NCI-H146 treated with DMSO at 0.1 percent for 48 hours (cell line): ENCODE data around the gene PPOX.

ENCODE experiments used
- DNase-seq: peaks from one replicate; lab custom pipeline; 2025; ENCODE audit not compliant: unreplicated experiment; lab: John Stamatoyannopoulos, UW

PPOX gene

DNA sequence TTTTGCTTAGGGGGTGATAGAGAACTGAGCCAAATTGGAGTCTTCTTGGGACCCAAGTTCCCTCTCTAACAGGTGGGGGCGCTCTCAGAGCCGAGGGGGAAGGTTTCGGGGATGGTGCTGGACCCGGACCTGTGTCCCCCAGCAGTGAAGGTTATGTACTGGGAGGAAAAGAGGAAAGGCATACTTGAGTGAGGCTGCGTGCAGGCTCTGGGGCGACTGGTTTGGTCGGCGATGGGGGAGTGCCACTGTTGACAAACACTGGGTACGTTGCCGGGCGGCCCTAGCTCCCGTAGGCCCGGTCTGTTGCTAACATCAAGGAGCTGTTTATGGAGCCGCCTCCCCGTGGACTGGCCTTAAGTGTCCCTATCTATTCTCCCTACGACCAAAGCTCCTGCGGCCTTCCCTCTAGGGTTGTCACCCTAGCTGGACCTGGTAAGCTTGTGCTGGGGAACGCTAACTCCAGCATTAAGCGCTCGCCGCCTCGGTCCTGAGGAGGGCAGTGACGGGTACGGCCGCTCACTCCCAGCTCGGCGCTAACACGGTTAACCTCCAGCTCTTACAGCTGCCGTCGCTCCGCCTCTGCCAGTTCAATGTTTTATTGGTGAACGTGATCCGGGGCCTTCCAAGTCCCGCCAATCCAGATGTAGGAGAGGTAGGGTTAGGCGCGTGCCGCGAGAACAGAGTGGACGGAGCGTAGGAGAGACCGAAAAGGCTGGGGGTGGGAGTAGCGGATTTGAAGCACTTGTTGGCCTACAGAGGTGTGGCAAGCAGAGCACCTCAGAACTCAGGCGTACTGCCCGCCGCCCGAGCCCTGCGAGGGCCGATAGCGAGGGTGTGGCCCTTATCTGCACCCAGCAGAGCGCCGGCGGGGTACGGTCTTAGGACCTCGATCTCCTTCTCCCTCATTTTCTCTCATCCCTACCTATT lies at the start of gene PPOX:
PPOX (plus strand) TSS at position 685 of the 927 bp plus-strand sequence. CDS start 422 bp downstream, outside the sequence.
- peak; percentile 97 for DNase-seq

DNA sequence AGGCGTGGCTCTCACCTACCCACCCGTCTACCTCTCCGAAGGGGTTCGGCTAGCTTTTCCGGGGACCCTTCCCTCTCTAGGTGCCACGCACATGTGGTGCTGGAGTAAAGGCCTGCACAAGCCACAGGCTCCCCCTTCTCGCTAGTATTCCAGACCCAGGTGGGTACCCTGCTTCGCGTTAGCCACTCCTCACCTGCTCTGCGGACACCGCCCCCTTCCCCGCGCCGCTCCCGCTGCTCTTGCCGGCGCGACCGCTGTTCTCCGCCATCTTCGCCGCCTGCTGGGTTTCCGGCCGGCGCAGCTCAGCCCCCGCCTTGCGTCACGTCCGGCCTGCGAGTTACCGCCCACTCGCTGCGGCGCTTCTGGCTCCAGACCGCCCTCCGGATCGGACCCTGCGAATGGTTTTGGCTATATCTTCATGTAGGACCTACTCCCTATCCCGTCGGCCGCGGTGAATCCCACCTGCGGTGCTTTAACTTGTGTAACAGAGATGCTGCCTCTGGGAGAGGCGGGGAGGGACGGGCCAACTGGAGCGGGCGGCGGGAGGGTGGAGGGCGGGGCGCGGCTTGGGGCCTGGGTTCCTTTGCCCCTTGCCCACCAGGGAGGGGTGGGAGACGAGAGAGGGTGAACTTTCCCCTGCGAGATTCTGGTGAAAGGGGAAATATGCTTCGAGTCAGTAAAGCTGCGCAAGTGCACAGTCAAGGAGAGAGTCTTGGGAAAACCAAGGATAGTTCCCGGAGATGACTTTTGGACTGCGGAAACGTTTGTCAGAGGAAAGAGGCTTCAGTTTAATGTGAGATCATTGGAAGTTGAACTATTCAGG lies 48.3 kb upstream of the PPOX start, which contains the start of the genes NIT1 and PFDN2:
NIT1 (plus strand) TSS at position 347 of the 823 bp plus-strand sequence; CDS start at position 419, 72 bp downstream.
PFDN2 (minus strand) TSS at position 279 of the 823 bp plus-strand sequence; CDS start at position 268, 11 bp downstream.
- DNase-seq = peak; percentile 71

DNA sequence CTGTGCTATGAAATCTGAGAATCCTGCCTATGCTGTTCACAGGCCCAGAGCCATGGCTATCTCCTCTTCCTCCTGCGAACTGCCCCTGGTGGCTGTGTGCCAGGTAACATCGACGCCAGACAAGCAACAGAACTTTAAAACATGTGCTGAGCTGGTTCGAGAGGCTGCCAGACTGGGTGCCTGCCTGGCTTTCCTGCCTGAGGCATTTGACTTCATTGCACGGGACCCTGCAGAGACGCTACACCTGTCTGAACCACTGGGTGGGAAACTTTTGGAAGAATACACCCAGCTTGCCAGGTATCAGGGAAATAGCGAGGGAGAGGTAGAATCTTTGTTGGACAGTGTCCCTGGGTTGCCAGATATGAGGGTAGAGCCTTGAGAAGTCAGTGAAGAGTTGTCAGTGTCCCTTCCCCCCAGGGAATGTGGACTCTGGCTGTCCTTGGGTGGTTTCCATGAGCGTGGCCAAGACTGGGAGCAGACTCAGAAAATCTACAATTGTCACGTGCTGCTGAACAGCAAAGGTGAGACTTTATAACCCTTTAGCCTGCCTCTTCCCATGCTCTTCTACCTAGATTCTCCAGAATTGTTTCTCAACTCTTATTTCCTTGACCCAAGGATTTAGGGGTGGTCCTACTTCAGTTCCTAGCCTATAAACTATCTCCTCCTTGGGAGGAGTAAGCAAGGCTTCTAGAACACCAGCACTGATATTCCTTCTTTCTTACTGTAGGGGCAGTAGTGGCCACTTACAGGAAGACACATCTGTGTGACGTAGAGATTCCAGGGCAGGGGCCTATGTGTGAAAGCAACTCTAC lies 46.9 kb upstream of the PPOX start:
- no peak for DNase-seq

DNA sequence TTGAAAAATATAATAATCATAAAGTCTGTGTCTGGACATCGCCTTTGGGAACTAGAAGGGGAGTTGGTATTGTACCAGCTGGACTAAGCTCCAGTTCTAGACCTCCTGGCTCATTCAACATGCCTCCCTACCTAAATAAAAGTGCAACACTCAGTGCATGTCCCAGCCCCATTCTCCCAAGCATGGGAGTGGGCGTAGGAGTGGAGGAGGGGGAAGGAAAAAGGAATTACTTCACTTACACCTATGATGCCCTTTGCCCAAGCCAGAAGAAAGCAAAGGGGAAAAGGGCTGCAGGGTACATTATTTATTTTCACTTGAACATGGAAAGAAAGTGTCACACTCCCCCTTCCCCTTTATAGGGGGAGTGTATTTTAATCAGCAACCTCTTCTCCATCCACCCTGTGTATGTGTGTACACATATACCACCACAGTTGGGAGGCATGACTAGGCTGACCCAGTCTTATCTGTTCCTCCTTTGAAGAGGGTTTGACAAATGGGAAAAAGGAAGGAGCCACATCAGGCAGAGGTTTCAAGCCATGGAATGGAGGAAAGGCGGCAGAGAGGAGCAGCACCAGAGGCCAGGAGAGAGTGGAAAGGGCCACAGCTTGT lies 45.1 kb upstream of the PPOX start:
- no peak for DNase-seq

DNA sequence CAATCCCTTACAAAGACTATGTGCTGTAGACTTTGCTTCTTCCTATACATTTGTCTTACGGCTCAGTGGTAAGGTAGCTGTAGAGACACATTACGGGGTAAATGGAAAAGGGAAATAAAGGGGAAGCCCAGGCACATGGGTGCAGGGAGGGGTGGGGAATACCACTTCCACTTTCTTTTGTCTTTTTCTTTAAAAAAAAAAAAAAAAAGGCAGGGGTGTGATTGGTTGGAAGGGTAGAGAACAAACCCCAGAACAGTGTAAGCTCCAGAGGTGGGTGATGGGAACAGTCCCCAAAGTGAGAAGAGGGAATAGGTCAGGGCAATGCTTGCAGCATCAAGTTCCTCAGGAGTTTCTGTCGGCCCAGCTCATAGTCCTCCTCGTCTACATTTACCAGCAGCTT lies 44.4 kb upstream of the PPOX start:
- no peak for DNase-seq

DNA sequence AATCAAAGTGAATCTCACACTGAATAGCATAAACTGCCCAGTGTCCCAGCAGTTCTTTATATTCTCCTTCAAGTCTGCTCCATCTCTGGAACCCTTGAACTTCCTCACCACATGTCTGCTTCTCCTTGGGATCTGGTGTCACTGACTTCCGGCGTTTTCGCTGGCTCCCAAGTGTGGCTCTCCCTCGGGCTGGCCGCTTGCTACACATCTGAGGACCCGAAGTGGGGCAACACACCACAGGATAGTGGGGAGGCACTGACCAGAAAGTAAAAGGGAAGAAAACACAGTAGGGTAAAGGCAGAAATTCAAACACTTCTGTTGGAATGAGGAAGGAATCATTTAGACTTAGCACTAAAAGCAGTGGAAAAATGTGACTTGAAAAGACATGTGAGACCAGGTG lies 43.3 kb upstream of the PPOX start:
- no peak for DNase-seq

DNA sequence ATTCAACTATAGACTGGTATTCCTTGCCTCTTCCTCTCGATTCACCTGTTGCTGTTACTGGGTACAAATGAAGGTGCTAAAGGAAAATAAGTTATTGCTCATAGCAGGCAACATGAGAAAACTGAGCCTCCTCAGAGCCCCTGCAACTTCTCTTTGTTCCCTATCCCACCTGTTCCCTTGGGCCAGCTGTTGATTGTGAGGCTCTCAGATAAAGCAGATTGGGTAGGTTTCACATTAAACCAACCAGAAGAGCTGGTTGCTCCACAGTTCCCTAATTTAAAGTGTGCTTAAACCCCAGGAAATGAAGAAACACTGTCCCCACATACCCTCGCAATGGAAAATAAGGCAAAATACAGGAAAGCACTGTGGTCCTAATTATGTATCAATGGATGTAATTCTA lies 38.6 kb upstream of the PPOX start:
- no peak for DNase-seq

DNA sequence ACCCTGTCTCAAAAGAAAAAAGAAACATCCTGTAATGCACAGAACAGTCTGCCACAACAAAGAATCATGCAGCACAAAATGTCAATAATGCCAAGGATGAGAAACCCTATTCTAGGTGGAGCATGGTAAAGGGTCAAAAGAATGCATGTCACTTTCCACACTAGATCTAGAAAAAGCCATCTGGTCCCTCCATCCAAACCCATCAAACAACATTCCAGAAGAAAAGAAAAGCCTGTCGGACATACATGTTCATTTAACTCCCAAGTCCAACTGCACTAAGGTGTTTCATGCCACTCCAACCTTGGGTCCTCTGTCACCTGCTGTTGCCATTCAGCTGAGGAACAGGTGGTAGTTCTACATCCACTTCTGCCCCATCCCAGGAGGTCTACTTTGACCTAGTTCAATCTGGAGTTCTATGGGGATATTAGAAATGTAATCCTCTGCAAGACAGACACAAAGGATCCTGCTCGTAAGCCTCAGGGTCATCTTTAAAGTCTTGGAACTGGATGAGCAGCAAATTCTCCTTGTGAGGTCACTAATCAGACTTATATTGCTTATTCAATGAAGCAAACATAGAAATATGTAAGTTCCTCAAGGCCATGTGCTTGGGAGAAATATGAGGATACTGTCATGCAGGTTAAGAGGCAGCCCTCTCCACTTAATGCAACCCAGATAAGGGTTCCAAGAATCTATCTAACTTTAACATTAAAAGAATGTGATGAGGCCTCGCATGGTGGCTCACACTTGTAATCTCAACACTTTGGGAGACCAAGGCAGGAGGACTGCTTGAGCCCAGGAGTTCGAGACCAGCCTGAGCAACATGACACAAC lies 37.4 kb upstream of the PPOX start:
- no peak for DNase-seq

DNA sequence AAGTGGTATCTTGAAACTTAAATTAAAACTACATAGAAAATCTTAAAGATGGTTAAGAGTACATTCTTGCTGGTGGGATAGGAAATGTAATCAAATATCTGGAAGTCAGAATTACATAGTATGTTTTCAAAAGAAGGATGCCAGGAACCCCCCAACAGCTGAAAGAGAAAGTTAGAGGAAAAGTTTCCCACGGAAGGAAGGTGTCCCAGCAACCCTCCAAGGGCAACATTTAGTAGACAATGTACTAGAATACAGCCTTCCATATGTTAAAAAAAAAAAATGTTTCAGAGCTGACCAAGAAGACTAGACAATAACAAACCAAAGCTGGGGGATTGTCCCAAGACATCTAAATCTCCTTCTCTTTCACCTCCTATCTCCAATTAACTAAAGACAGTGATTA lies 36.0 kb upstream of the PPOX start:
- no peak for DNase-seq

DNA sequence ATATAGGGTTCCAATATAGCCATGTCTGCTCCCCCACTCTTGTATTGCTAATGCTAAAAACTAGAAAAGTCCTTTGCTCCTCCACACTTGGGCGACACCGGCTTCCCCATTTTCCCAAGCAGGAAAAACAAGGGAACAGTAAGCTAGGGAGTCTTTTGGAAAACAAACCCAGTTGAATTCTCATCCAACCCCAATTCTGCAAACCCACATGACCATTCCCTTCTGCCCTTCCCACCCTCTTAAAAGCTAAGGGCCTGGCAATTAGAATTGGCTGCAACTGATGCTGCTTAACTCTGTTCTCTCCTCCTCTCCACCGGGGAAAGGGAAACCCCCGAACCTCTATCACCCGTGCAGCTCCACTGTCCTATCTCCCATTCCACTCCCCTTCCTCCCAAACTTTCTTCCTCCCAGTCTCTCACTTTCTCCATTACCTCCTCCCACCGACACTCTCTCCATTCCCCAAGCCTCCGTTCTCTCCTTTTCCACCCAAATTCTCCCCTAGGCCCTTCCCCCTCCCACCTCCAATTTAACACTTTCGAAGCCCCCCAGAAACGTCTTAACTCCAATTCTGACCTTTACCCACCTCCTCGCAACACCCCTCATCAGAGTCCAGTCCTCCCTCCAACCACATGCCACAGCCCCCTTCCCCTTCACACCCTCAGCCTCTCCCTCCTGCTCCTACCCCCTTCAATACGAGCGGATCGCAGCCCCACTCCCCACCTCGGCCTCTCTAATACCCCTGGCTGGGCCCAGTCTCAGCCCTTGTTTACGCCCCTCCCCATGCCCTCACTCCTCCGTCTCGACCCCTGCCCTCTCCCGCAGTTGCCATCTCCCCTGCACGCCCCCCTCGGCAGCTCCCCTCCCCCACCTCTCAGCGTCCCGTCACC lies 34.5 kb upstream of the PPOX start:
- DNase-seq = no peak

DNA sequence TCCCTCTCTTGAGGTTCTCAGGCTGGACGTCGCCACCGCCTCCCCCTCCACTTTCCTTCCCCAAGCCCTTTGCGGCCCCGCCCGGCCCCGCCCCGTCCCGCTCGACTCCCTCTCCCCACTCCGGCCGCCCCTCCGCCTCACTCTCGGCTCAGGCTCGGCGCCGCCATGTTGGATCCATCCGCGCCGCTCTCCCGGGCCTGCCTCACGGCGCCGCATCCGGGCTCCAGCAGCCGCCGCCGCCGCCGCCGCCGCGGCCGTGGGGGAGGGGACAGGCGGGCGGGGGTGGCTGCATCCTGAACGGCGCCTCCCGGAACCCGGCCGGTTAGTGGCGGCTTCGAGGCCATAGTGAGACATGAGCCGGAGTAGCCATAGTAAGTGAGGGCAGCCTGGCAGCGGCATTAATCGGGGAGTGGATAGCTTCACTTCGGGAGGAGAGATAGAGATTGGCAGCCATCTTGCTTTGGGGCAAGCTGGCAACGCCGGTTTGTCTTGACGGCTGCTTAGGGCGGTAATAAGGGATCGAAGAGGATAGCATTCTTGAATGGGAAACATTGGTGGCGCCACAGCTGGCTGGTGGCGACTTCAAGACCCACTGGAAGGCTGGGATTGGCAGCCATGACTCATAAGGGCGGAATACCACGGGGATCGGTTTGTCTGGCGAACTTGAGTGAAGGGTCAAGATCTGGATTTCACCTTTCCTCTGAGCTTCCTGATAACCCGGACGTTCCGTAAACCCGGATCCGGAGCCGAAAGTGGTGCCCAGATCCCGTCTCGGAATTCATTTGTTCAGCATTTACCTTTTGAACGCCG lies 33.6 kb upstream of the PPOX start, which contains the start of gene DEDD:
DEDD (minus strand) TSS at position 258 of the 810 bp plus-strand sequence. CDS start 8,205 bp downstream, outside the sequence.
- peak; percentile 96 for DNase-seq

DNA sequence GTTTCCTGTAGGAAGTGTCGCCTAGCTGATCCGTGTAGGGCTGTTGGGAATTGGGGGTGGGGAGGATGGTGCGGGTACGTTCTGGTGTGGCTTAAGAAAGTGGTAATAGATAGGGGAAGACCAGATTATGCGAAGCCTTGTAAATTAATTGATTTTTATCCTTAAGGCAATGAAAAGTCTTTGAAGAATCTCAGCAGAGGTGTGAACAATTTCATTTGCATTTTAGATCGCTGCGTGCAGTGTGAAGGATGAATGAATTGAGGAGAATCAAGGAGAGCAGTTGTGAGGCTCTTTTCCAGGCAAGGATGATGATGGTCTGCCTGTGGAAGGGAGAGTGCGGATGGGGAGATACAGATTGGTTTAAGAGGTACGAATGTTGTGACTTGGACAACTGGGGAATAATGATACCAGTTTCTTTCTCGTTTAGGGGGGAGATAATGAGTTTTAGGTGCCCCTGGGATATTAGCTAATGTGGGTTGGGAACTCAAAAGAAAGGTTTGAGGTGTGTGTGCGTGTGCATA lies 32.9 kb upstream of the PPOX start:
- peak; percentile 15 for DNase-seq

DNA sequence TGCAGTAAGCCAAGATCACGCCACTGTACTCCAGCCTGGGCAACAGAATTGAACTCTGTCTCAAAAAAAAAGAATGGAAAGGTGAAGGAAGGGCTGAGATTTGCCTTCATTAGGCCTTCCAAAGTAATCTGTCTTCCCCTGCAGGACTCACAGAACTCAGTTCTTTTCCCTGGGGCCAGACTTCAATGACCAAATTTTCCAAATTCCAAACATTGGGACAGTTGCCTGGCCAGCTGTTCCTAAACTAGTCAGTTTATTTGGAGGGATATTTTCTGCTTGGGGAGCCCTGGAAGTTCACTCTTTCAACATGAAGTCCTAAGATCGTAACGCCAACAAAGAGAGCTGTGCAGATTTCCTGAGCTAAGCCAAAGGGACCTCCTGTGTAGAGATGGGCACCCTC lies 28.3 kb upstream of the PPOX start:
- no peak for DNase-seq

DNA sequence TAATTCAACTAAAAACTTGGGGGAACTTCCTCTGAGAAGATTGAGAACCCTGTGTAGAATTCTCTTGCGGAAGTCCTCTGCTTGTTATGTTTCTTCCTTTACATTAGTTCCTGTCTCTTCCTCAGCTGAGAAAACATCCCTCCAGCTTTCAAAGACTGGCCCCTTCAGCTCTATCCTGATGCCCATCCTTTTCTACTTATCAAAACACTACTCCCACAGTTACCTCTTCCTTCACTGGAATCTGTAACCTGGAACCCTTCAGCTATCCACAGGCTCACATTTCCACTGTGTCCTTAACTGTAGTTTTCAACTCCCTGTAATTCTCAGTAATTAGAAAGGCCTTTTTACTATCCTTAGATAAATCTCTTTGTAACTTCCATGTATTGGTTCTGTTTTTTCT lies 27.8 kb upstream of the PPOX start:
- no peak for DNase-seq

DNA sequence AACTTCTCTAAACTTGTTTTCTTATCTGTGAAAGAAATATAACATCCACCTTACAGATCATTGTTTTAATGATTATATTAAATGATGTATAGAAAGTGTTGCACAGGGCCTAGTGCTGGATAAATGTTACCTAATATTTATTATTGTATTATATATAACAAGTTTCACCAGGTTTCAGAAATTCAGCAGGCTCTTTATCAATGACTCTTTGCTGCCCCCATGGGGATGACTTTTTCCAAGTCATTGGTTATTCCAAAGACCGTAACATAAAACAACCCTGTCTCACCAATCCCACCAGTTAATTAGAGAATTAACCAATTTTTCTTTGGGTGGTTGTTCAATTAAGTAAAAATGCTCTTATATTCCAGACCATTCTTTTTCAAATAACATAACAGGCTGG lies 26.5 kb upstream of the PPOX start:
- DNase-seq = peak; percentile 4

DNA sequence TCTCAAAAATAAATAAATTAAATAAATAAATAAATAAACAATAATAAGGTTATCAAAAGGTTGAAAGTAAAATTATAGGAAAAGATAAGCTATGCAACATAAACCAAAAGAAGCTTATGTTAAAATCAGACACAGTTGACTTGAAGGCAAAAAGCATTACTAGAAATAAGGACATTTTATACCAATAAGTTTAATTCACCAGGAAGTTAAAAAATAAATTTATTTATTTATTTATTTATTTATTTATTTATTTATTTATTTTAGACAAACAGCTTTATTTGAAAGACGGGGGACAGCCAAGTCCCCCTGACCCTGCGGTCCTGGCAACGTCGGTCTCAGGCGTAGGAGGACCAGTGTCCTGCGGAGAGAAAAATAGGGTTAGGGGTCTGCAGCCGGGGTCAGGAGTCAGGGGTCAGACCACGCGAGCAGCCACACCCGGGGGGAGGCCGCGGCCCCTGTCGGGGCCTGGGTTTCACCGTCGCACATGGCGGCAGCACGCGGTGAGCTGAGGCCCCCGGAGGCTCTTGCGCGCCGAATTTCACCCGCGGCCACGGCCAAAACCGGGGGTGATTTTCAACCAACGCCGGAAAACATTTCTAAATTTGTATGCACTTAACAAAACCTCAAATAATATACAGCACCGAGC lies 25.3 kb upstream of the PPOX start:
- DNase-seq = no peak

DNA sequence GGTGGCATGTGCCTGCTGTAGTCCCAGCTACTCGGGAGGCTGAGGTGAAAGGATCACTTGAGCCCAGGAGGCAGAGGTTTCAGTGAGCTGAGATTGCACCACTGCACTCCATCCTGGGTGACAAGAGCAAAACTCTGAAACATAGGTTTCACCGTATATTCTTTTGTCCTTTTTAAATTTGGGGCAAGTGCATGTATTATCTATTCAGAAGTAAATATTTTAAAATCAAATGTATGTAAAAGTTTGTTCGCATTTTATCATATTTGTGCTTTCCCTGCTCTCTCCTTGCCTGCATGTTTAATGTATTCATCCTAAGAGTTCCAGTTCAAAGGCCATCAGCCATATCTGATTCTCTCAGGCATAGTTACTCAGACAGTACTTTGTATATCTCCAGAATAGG lies 20.4 kb upstream of the PPOX start:
- DNase-seq = no peak
